OCI-LY7 (cell line): ENCODE data around the gene TMTC2. TPM values are rescaled to one million over a fixed set of nuclear protein-coding genes. Genes with fewer than 3 reads are reported as not detected.
"Not testable (repeated sequence)": the region's sequence is repeated elsewhere in the genome, so short reads cannot be mapped to it uniquely, and the experiment has no call there.

ENCODE experiments used
- BruUV-seq: library from RNA; stranded (reverse); fragments of 400-500 nt; replicated peaks from 2 replicates; lab custom pipeline; 2021; lab: Mats Ljungman, UMichigan
- CTCF ChIA-PET: fragments of 300-600 bp; sonication (Branson Sonifier 250); formaldehyde crosslinking; loops from one replicate; lab custom pipeline; 2022; ENCODE audit warnings: antibody characterized with exemption; ENCODE audit not compliant: unreplicated experiment; lab: Charles Lee
- POLR2A ChIA-PET: fragments of 300-600 bp; sonication (Branson Sonifier 250); formaldehyde crosslinking; loops from one replicate; lab custom pipeline; 2022; ENCODE audit warnings: antibody characterized with exemption; lab: Charles Lee
- DNase-seq: peaks from one replicate; pipeline ENCODE4 v3.0.0-alpha.2; 2015; ENCODE audit warnings: low spot score
- H2AFZ ChIP-seq: fragments of 200-600 bp; sonication (generic), shearing (Covaris generic); 2 replicates; pipeline ENCODE4 v1.6.1; 2014; ENCODE audit warnings: mild to moderate bottlenecking, antibody characterized with exemption, low read length, moderate library complexity
- H3K27ac ChIP-seq: fragments of 200-600 bp; sonication (generic); 2 replicates; pipeline ENCODE4 v1.5.1; 2014; ENCODE audit warnings: mixed run types, low read depth, mild to moderate bottlenecking, moderate library complexity, low read length, inconsistent platforms; ENCODE audit not compliant: poor library complexity, severe bottlenecking
- H3K36me3 ChIP-seq: fragments of 200-600 bp; sonication (generic); 2 replicates; pipeline ENCODE4 v1.6.1; 2014; ENCODE audit warnings: mild to moderate bottlenecking, antibody characterized with exemption, low read length, moderate library complexity, mixed read lengths; ENCODE audit not compliant: insufficient read depth
- H3K4me1 ChIP-seq: fragments of 200-600 bp; sonication (generic); 2 replicates; pipeline ENCODE4 v1.5.1; 2014; ENCODE audit warnings: mild to moderate bottlenecking, low read length; ENCODE audit not compliant: insufficient read depth, poor library complexity, severe bottlenecking
- H3K4me2 ChIP-seq: fragments of 200-600 bp; sonication (generic); 2 replicates; pipeline ENCODE4 v1.6.1; 2014; ENCODE audit warnings: mild to moderate bottlenecking, low read length
- H3K4me3 ChIP-seq: fragments of 200-600 bp; sonication (generic); 2 replicates; pipeline ENCODE4 v1.5.1; 2014; ENCODE audit warnings: mild to moderate bottlenecking, low read depth, low read length; ENCODE audit not compliant: poor library complexity, severe bottlenecking
- H3K79me2 ChIP-seq: fragments of 200-600 bp; sonication (generic); 2 replicates; pipeline ENCODE4 v1.6.1; 2016; ENCODE audit warnings: low read depth, mild to moderate bottlenecking, low read length, moderate library complexity, mixed read lengths; ENCODE audit not compliant: insufficient read depth
- H3K9me2 ChIP-seq: fragments of 200-600 bp; sonication (generic); 2 replicates; pipeline ENCODE4 v1.6.1; 2016; ENCODE audit warnings: mild to moderate bottlenecking, low read length, mixed read lengths; ENCODE audit not compliant: insufficient read depth
- H3K9me3 ChIP-seq: fragments of 200-600 bp; sonication (generic); 2 replicates; pipeline ENCODE4 v1.6.1; 2014; ENCODE audit warnings: mild to moderate bottlenecking, mixed run types, low read length, mixed read lengths
- H4K20me1 ChIP-seq: fragments of 200-600 bp; sonication (generic); 2 replicates; pipeline ENCODE4 v1.6.1; 2014; ENCODE audit warnings: mild to moderate bottlenecking, antibody characterized with exemption, low read length, moderate library complexity, mixed read lengths; ENCODE audit not compliant: insufficient read depth
- CTCF ChIP-seq: fragments of 200-600 bp; sonication (generic); conservative IDR thresholded peaks from 2 replicates; pipeline ENCODE4 v1.5.1; 2014; ENCODE audit warnings: mild to moderate bottlenecking, antibody characterized with exemption, low read length, moderate library complexity, mixed read lengths
- EZH2phosphoT487 ChIP-seq: fragments of 200-600 bp; sonication (generic); IDR thresholded peaks from 2 replicates; pipeline ENCODE4 v1.6.1; 2018; ENCODE audit warnings: low read depth, borderline replicate concordance, mild to moderate bottlenecking, mixed run types, antibody characterized with exemption, low read length, moderate library complexity, mixed read lengths
- intact Hi-C: fragments of 100-400 bp; cut with micrococcal nuclease; formaldehyde crosslinking; loops from one replicate; pipeline ENCODE4 v1.10.0; 2022; ENCODE audit not compliant: unreplicated experiment
- total RNA-seq, 2 experiments: library from RNA; depleted of rRNA in 1 of 2; stranded (reverse); fragments of >200 nt in 1 of 2; shearing (Covaris generic) in 1 of 2; gene quantifications; 2 replicates each; pipeline ENCODE4 v1.2.3, GENCODE V29; 2014 to 2022

Gene TMTC2
- total RNA-seq, 2 experiments from 2014 or later: 5.6 to 8.1 TPM

DNA sequence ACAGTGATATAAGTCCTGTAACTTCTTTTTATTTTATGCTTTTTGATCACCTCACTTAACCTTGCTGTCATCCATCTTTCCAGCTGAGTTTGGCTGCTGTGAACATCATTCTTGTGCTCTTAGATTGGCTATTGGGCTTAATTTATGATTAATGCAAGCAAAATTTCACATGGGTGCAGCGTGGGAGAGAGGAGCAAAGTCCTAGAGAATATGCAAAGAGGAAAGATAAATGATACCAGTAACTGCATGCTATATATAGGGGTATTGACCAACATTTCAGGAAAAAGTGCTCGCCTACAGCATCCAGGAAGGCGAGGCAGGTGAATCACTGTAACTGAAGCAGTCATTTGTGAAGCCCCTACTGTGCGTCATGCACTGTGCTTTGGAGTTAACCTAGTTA, 153.1 kb downstream of the TMTC2 start:
- ChIA-PET POLR2A (no interaction called here), CTCF (no interaction called here)
- no peak for DNase-seq
- no peak overlapping the region for H2AFZ ChIP-seq
- intact Hi-C loops: no loop called here
- H3K4me2 ChIP-seq: no peak overlapping the region
- H3K4me3 ChIP-seq: no peak overlapping the region
- H3K79me2 ChIP-seq: no peaks in the 10 kb centered on the region
- BruUV-seq: no TSS peak
- H3K9me2 ChIP-seq: no peaks in the 10 kb centered on the region
- no peaks in the 10 kb centered on the region for H3K4me1 ChIP-seq
- no peaks in the 10 kb centered on the region for H3K9me3 ChIP-seq
- TF ChIP-seq EZH2phosphoT487 (no peak), CTCF (no peak)
- no peak overlapping the region for H3K27ac ChIP-seq
- H4K20me1 ChIP-seq: no peaks in the 10 kb centered on the region
- no peaks in the 10 kb centered on the region for H3K36me3 ChIP-seq

GRCh38 chr12:82841487-82841904, 154.8 kb downstream of the TMTC2 start:
- H3K36me3 ChIP-seq: no peaks in the 10 kb centered on the region
- no TSS peak for BruUV-seq
- H3K4me3 ChIP-seq: no peak overlapping the region
- H3K9me3 ChIP-seq: no peaks in the 10 kb centered on the region
- H3K4me2 ChIP-seq: no peak overlapping the region
- no peak for DNase-seq
- no peaks in the 10 kb centered on the region for H3K4me1 ChIP-seq
- POLR2A ChIA-PET: no interaction called here
- H4K20me1 ChIP-seq: no peaks in the 10 kb centered on the region
- no peak overlapping the region for H3K27ac ChIP-seq
- H3K9me2 ChIP-seq: no peaks in the 10 kb centered on the region
- CTCF ChIA-PET: no interaction called here
- H3K79me2 ChIP-seq: no peaks in the 10 kb centered on the region
- H2AFZ ChIP-seq: no peak overlapping the region
- intact Hi-C loops: no loop called here
- no peak for TF ChIP-seq CTCF

GRCh38 chr12:82842480-82842879, 155.8 kb downstream of the TMTC2 start:
- Histone ChIP-seq H3K4me2 (no peak overlapping the region), H3K4me3 (no peak overlapping the region), H3K4me1 (no peaks in the 10 kb centered on the region), H3K9me2 (no peaks in the 10 kb centered on the region), H3K79me2 (no peaks in the 10 kb centered on the region), H3K36me3 (no peaks in the 10 kb centered on the region), H4K20me1 (no peaks in the 10 kb centered on the region), H2AFZ (no peak overlapping the region), H3K9me3 (no peaks in the 10 kb centered on the region), H3K27ac (no peak overlapping the region)
- no peak for TF ChIP-seq CTCF
- ChIA-PET POLR2A (no interaction called here), CTCF (no interaction called here)
- DNase-seq: no peak
- BruUV-seq: no TSS peak
- intact Hi-C loops: no loop called here

GRCh38 chr12:82845076-82845475, 158.4 kb downstream of the TMTC2 start:
- POLR2A ChIA-PET, H3K4me2 ChIP-seq, H3K9me2 ChIP-seq, H2AFZ ChIP-seq, intact Hi-C loops, H3K27ac ChIP-seq, H4K20me1 ChIP-seq, BruUV-seq, DNase-seq, H3K9me3 ChIP-seq, H3K36me3 ChIP-seq, H3K79me2 ChIP-seq, CTCF ChIA-PET, H3K4me3 ChIP-seq, H3K4me1 ChIP-seq: not testable (repeated sequence)
